ENCODE data around the gene BTNL3.

The BTNL3 gene

DNA sequence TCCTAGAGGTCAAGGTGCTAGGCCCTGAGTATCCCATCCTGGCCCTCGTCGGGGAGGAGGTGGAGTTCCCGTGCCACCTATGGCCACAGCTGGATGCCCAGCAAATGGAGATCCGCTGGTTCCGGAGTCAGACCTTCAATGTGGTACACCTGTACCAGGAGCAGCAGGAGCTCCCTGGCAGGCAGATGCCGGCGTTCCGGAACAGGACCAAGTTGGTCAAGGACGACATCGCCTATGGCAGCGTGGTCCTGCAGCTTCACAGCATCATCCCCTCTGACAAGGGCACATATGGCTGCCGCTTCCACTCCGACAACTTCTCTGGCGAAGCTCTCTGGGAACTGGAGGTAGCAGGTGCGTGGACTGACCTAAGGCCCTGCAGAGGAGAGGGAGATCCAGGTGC is 59.3 kb downstream of the BTNL3 start:
- DNase-seq = no peak

DNA sequence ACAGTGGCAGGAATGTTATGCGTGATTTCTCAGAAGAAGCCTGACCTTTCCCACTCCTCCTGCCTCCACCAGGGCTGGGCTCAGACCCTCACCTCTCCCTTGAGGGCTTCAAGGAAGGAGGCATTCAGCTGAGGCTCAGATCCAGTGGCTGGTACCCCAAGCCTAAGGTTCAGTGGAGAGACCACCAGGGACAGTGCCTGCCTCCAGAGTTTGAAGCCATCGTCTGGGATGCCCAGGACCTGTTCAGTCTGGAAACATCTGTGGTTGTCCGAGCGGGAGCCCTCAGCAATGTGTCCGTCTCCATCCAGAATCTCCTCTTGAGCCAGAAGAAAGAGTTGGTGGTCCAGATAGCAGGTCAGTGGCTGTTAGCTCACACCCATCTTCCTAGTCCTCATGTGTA is 61.4 kb downstream of the BTNL3 start:
- DNase-seq = no peak

DNA sequence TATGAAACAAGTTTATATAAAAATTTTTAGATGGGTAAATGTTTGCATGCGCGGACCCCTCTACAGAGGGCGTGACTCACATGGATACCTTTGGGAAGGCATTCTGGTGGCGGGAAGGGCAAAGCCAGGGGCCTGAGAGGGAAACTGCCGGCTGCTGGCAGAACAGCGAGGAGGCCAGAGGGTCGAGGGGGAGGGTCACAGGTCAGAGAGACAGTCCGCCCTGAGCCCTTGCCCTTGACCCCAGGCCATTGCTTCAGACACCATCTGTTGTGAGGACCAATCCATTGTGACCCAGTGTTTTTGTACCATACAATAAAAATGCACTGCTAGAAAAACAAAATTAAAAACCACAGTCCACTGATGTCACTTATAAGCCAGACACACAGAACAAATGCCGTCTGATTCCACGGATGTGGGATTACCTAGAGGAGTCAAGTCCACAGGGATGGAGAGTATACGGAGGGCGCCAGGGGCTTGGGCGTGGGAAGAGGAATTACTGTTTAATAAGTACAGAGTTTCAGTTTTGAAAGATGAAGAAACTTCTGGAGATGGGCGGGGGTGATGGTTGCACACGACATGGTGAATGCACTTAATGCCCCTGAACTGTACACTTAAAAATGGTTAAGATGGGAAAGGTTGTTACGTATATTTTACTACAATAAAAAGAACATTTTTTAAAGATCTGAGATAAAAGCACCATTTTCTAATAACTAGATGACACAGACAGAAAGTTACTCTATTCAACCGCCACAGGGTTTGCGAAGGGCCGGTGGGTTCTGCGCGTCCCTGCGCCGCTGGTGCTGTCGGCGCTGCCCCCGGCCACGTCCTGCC is 63.4 kb downstream of the BTNL3 start:
- no peak for DNase-seq

DNA sequence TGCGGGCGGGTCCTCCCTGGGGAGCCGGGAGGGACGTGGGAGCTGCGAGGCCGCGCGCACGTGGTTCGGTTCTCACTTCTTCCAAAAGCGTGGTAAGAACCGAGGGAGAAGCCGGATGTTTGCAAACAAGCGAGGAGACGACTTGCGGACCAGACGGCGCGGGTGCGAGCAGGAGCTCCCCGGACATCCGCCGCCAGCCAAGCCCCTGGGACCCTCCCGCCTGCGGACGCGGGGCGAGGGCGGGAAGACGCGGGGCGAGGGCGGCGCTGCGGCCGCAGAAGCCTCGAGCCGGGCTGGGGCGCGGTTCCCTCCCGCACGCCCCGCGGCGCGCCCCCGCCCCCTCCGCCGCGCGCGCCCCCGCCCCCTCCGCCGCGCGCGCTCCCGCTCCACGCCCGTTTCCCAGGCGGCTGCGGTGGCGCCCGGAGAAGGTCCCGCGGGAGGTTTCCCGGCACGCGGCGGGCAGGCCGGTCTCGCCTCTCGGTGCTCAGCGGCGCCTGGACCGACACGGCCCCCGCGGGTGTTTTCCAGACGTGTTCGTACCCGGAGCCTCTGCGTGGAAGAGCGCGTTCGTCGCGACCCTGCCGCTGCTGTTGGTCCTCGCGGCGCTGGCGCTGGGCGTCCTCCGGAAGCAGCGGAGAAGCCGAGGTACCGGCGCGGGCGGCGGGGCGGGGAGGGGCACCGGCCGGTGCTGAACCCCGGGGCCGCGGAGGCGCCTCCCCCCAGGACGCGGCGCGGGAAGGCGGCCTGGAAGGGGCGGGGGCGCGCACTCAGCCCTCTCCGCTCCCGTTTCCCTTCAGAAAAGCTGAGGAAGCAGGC is 64.2 kb downstream of the BTNL3 start:
- DNase-seq = no peak

DNA sequence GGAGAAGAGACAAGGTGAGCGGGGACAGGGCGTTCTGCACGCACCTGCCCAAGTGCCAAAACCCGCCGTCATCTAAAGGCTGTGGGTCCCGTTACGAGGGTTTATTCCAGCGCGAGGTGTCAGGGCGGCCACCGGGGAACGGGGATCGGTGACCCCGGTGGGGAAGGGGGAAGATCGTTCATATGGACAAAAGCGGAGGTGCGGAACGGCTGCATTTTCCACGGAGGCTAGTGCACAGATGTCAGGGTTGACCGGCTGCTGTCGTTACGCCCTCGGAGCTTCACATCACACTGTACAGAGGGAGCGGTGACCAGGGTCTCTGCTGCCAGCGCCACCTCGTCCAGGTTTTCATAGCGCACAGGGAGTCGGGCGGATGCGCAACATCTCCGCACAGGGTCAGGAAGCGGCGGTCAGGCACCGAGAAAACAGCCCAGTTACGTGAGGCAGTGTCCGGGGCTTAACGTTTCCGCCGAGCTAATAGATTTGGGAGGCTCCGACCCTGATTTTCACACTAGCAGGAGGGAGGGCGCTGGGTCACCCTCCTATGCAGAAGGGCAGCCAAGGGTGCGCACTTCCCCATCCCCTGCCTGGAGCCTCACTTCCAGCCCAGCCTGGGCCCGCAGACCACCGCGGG is 65.0 kb downstream of the BTNL3 start:
- DNase-seq = no peak

DNA sequence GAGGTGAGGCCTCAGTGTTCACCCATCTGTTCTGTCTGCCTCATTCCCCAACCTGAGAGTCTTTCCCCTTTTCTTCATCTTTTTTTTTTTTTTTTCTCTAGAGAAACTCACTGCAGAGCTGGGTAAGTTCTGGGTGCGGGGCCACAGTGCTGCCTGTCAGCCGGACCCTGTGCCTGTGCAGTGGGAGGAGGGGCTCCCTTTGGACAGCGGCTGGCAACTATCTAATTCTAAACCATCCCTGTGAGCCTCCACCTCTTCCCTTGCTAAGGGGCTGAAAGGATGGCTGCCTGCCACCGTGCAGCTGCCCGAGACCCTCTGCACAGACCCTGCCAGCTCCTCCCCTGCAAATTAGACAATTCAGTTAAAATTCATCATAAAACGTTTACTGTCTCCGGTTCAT is 65.5 kb downstream of the BTNL3 start:
- DNase-seq = no peak

DNA sequence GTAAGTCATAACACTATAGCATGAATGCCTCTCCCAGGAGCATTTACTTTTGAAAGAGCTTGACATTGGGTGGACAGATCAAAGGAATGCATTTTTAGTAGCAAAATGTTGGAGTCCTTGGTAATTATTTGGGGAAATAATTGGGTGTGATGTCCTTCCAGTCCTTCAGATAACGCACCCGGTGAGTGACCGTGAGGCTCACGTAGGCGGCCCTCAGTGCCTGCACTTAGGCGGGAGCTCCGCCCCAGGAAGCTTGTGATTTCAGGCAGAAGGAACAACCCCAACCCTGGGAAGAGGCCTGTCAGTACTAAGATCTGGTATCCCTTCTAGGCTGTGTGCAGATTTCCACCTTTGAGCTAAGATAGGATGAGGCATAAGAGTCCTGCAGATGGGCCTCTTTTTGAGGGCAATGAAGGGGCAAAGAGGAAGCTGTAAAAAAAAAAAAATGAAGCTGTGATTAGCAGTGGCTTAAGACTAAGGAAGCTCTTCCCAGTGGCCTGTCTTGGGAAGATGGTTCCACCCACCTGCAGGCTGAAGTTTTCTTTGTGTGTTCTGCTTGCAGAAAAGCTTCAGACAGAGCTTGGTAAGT is 66.3 kb downstream of the BTNL3 start:
- no peak for DNase-seq

All from NK-92 treated with Interleukin-12 subunit alpha and Interleukin-12 subunit beta, amount 100 ng/mL, for 24 hours (cell line).